Measurements from ENCODE around the gene YIF1B.
"Not testable (repeated sequence)": the region's sequence is repeated elsewhere in the genome, so short reads cannot be mapped to it uniquely, and the experiment has no call there.

YIF1B gene

GRCh38 chr19:38270587-38271167 lies 45.1 kb downstream of the YIF1B start:
- DNase-seq, result no peak

DNA sequence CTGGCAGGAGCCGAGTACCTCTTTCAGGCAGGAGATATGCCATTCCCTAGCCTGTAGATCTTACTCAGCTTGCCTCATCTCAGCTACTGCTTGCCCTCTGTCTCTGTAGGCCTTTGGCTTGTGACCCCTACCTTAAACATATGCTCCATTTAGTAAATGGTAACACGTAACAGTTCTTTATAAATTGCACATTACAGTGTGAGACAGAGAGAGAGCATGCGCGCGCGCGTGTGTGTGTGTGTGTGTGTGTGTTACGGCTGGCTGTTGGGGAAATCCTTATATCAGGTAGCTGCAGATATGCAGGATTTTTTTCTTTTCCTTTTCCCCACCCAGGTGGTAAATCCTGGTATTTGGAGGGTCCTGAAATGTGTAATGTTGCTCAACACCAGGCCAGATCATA lies 47.2 kb downstream of the YIF1B start:
- DNase-seq, result no peak

- no peak for DNase-seq
These were observed 47.8 kb downstream of the YIF1B start for GRCh38 chr19:38267761-38268483.

- DNase-seq, result no peak
These were observed 48.7 kb downstream of the YIF1B start for GRCh38 chr19:38266981-38267597.

- no peak for DNase-seq
These were observed 49.8 kb downstream of the YIF1B start for GRCh38 chr19:38265921-38266429.

- DNase-seq, result peak; percentile 57
These were observed 50.4 kb downstream of the YIF1B start for GRCh38 chr19:38265213-38265861.

- DNase-seq, result peak; percentile 43
These were observed 51.1 kb downstream of the YIF1B start, which contains the start of gene SPINT2 for GRCh38 chr19:38264486-38265212. Gene SPINT2, plus strand, starts transcription at chr19:38264573. Its CDS starts 320 bp downstream, at chr19:38264893.

GRCh38 chr19:38263689-38264485 lies 51.9 kb downstream of the YIF1B start:
- DNase-seq, result peak; percentile 72

DNA sequence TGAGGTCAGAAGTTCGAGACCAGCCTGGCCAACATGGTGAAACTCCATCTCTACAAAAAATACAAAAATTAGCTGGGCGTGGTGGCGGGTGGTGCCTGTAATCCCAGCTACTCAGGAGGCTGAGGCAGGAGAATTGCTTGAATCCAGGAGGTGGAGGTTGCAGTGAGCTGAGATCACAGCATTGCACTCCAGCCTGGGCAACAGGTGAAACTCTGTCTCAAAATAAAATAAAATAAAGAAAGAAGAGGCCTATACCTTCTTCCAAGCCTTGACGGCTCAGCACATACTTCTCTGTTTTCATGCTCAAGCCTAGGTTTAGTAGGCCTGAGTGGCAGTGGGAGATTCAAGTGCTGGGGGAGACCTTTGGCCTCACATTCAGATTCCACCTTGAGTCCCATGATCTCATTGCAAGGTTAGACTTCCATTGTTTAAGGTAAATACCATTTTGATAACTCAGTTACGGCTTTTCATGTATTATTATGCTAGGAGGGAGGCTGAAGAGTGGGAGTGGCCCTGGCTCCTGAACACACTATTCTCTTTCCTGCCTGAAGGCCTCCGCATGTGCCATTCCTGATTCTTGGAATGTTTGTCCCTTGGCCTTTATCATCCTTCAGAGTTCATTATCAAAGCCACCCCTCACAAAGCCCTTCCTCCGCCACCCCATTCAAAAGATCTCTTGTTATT lies 53.0 kb downstream of the YIF1B start:
- DNase-seq, result no peak

DNA sequence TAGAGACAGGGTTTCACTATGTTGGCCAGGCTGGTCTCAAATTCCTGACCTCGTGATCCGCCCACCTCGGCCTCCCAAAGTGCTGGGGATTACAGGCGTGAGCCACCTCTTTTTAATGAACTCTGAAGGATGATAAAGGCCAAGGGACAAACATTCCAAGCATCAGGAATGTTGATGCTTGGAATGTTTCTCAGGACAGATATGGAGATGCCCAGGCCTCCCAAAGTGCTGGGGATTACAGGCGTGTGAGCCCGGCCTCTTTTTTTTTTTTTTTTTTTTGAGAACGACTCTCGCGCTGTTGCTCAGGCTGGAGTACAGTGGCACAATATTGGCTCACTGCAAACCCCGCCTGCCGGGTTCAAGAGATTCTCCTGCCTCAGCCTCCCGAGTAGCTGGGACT lies 53.8 kb downstream of the YIF1B start:
- not testable (repeated sequence) for DNase-seq

DNA sequence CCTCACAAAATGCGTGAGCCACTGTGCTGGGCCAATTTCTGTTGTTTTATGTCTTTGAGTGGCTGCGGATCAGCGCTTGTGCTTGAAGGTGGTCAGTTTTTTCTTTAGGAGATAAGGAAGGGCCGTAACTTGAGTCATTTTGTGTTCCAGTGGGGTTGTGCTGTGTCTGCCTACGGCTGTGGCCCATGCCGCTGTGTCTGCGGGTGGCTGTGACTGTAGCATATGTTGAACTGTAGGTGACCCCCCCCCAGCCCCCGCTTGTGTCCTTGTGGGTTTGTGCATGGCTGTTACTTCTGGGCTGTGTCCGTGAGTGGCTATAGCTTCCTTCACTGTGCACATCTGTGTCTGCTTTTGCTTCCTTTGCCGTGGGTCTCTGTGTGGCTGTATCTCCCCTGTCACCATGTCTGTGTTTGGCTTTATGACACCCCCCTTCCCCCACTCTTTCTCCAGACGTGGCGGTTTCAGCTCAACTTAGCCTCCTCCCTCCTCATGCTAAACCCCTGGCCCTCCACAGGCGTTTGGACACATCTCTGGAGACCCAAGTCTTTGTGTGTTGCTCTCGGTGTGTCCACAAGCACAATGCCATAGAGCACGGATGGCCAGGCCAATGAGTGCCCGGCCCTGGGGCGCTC lies 60.2 kb downstream of the YIF1B start:
- peak; percentile 58 for DNase-seq

DNA sequence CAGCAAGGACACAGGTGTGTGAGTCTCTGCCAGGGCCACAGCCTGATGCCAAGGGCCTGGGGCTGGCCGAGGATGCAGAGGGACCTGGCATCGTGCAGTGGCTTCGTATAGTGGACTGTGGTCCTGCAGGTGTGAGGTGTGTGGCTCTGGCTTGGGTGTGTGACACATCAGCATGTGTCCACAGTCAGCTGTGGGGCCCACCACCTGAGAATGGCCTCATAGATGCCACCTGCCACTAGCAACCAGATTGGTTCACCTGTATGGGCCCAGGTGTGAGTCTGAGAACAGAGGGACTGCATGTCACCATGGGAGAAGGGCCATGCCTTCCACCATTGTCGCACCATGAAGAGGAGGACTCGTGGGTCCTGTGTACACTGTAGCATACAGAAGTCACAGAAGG lies 62.0 kb downstream of the YIF1B start:
- no peak for DNase-seq

Measured in GDM1 (cell line).